HCT116 (cell line): Measurements from ENCODE around the gene ORAI2. TPM values are rescaled to one million over a fixed set of nuclear protein-coding genes. Genes with fewer than 3 reads are reported as not detected.

Source experiments
- ATAC-seq: fragments of 200-7000 bp; cut with Tn5 transposase; 2 replicates; pipeline ENCODE4 v1.9.1; 2020; ENCODE audit warnings: mild to moderate bottlenecking, moderate library complexity
- BruUV-seq: library from RNA; stranded (reverse); fragments of 400-500 nt; replicated peaks from 2 replicates; lab custom pipeline; 2021; lab: Mats Ljungman, UMichigan
- CTCF ChIA-PET: fragments of 300-600 bp; sonication (Branson Sonifier 250); formaldehyde crosslinking; loops from one replicate; lab custom pipeline; 2021; ENCODE audit warnings: antibody characterized with exemption; lab: Charles Lee
- POLR2A ChIA-PET: fragments of 300-600, 350-600 bp; sonication (Branson Sonifier 250); formaldehyde crosslinking; loops from one replicate; lab custom pipeline; 2021; ENCODE audit warnings: antibody characterized with exemption; lab: Charles Lee
- RAD21 ChIA-PET, 2 experiments: fragments of 300-600 bp; sonication (Branson Sonifier 250); formaldehyde crosslinking; loops; one replicate each; lab custom pipeline; 2023; ENCODE audit warnings: low total read pairs in 2 of 2; ENCODE audit not compliant: uncharacterized antibody in 2 of 2, unreplicated experiment in 2 of 2, low non-redundant PET in 1 of 2; lab: Charles Lee
- DNase-seq: peaks from one replicate; pipeline ENCODE4 v3.0.0-alpha.2; 2010; ENCODE audit warnings: low read depth, low spot score
- H2AFZ ChIP-seq: fragments of 200-600 bp; shearing (Covaris generic), sonication (generic); 2 replicates; pipeline ENCODE4 v1.6.1; 2017; ENCODE audit warnings: low read depth, mixed run types, mixed read lengths, antibody characterized with exemption, low read length; ENCODE audit not compliant: poor library complexity, severe bottlenecking
- H3K27ac ChIP-seq: 2 replicates; pipeline ENCODE4 v1.5.1; 2012; ENCODE audit warnings: low read depth, low read length
- H3K27me3 ChIP-seq: fragments of 200-600 bp; sonication (generic); 2 replicates; pipeline ENCODE4 v1.6.1; 2016; ENCODE audit warnings: mixed run types, low read length, mixed read lengths; ENCODE audit not compliant: insufficient read depth
- H3K36me3 ChIP-seq, 2 experiments: fragments of 200-500 bp in 1 of 2; fragments of 200-600 bp in 1 of 2; sonication (Bioruptor generic) in 1 of 2; sonication (generic) in 1 of 2; 2 replicates each; pipeline versions ENCODE4 v1.5.1 to v1.6.1; 2014 to 2016; ENCODE audit warnings: low read length in 2 of 2, inconsistent platforms in 1 of 2, mixed read lengths in 1 of 2, mixed run types in 1 of 2; ENCODE audit not compliant: insufficient read depth in 2 of 2, control insufficient read depth in 1 of 2
- H3K4me1 ChIP-seq, 2 experiments: fragments of 200-600 bp in 1 of 2; sonication (generic) in 1 of 2; 2 replicates each; pipeline versions ENCODE4 v1.5.1 to v1.6.1; 2012 to 2017; ENCODE audit warnings: low read length in 2 of 2, inconsistent platforms in 1 of 2, mild to moderate bottlenecking in 1 of 2, mixed read lengths in 1 of 2, mixed run types in 1 of 2, moderate library complexity in 1 of 2; ENCODE audit not compliant: insufficient read depth in 2 of 2, control insufficient read depth in 1 of 2
- H3K4me2 ChIP-seq: fragments of 200-600 bp; sonication (generic); 2 replicates; pipeline ENCODE4 v1.6.1; 2017; ENCODE audit warnings: mixed run types, low read length, mixed read lengths
- H3K4me3 ChIP-seq, 2 experiments: fragments of 200-600 bp in 1 of 2; sonication (generic) in 1 of 2; replicated peaks in 1 of 2; 2 replicates each; pipeline ENCODE4 v1.5.1; 2011 to 2016; ENCODE audit warnings: low read length in 2 of 2, control low read depth in 1 of 2, low read depth in 1 of 2, mild to moderate bottlenecking in 1 of 2, mixed read lengths in 1 of 2, mixed run types in 1 of 2
- H3K79me2 ChIP-seq: fragments of 200-600 bp; sonication (generic); 2 replicates; pipeline ENCODE4 v1.6.1; 2017; ENCODE audit warnings: mild to moderate bottlenecking, mixed run types, low read length, moderate library complexity, mixed read lengths; ENCODE audit not compliant: insufficient read depth
- H3K9ac ChIP-seq: fragments of 200-600 bp; sonication (generic); 2 replicates; pipeline ENCODE4 v1.6.1; 2016; ENCODE audit warnings: low read length, mixed read lengths
- H3K9me2 ChIP-seq: fragments of 200-600 bp; sonication (generic), shearing (Covaris generic); 2 replicates; pipeline ENCODE4 v1.6.1; 2017; ENCODE audit warnings: mixed run types, mild to moderate bottlenecking, moderate library complexity; ENCODE audit not compliant: insufficient read depth
- H3K9me3 ChIP-seq, 2 experiments: fragments of 200-500 bp in 1 of 2; fragments of 200-600 bp in 1 of 2; sonication (Bioruptor generic) in 1 of 2; sonication (generic) in 1 of 2; 2 replicates each; pipeline ENCODE4 v1.6.1; 2014 to 2017; ENCODE audit warnings: low read length in 2 of 2, mixed read lengths in 2 of 2, inconsistent platforms in 1 of 2, low read depth in 1 of 2, mild to moderate bottlenecking in 1 of 2, mixed run types in 1 of 2, moderate library complexity in 1 of 2; ENCODE audit not compliant: control insufficient read depth in 1 of 2, insufficient read depth in 1 of 2
- H4K20me1 ChIP-seq: fragments of 200-600 bp; sonication (generic), shearing (Covaris generic); 2 replicates; pipeline ENCODE4 v1.6.1; 2017; ENCODE audit warnings: mixed run types, mild to moderate bottlenecking, moderate library complexity; ENCODE audit not compliant: insufficient read depth
- CBX3 ChIP-seq: IDR thresholded peaks from 2 replicates; pipeline ENCODE4 v1.6.1; 2012; ENCODE audit warnings: low read depth
- CEBPB ChIP-seq: IDR thresholded peaks from 2 replicates; pipeline ENCODE4 v1.6.1; 2012; ENCODE audit warnings: low read depth
- EGR1 ChIP-seq: IDR thresholded peaks from 2 replicates; pipeline ENCODE4 v1.6.1; 2012; ENCODE audit warnings: low read depth
- ELF1 ChIP-seq: IDR thresholded peaks from 2 replicates; pipeline ENCODE4 v1.6.1; 2012; ENCODE audit warnings: low read depth, borderline replicate concordance
- EZH2phosphoT487 ChIP-seq: fragments of 200-600 bp; IDR thresholded peaks from 2 replicates; pipeline ENCODE4 v1.6.1; 2018; ENCODE audit warnings: antibody characterized with exemption, borderline replicate concordance
- JUND ChIP-seq: IDR thresholded peaks from 2 replicates; pipeline ENCODE4 v1.6.1; 2012
- RAD21 ChIP-seq: IDR thresholded peaks from 2 replicates; pipeline ENCODE4 v1.6.1; 2012; ENCODE audit warnings: low read depth, mild to moderate bottlenecking
- SRF ChIP-seq: IDR thresholded peaks from 2 replicates; pipeline ENCODE4 v1.6.1; 2012; ENCODE audit warnings: low read depth
- TCF7L2 ChIP-seq: IDR thresholded peaks from 2 replicates; pipeline ENCODE4 v1.7.0; 2011; ENCODE audit warnings: borderline replicate concordance, inconsistent platforms; ENCODE audit not compliant: insufficient read depth, insufficient read length; ENCODE audit errors: extremely low read depth
- YY1 ChIP-seq: IDR thresholded peaks from 2 replicates; pipeline ENCODE4 v1.6.1; 2011; ENCODE audit warnings: low read length, low read depth, moderate library complexity, mild to moderate bottlenecking; ENCODE audit not compliant: insufficient replicate concordance; ENCODE audit errors: extremely low read depth
- ZFX ChIP-seq: fragments of 450-650 bp; IDR thresholded peaks from 2 replicates; pipeline ENCODE4 v1.6.1; 2017
- ZNF274 ChIP-seq: fragments of 200-500 bp; sonication (Bioruptor generic); IDR thresholded peaks from 2 replicates; pipeline ENCODE4 v1.6.1; 2014; ENCODE audit warnings: mild to moderate bottlenecking, low read depth, low read length, inconsistent platforms
- intact Hi-C: fragments of 100-400 bp; cut with micrococcal nuclease; formaldehyde crosslinking; loops from 2 replicates; pipeline ENCODE4 v1.10.0; 2022
- total RNA-seq: library from RNA; stranded (reverse); gene quantifications from one replicate; pipeline ENCODE4 v1.2.1, GENCODE V29; 2021; ENCODE audit not compliant: unreplicated experiment
- TF ChIP-seq, protein P1 (sequence below): IDR thresholded peaks from 2 replicates; pipeline ENCODE4 v1.6.1; 2011; ENCODE audit warnings: mild to moderate bottlenecking, low read length, moderate library complexity; ENCODE audit not compliant: insufficient replicate concordance; ENCODE audit errors: extremely low read depth
- TF ChIP-seq, protein P2 (sequence below), 3 experiments: fragments of 200-600 bp in 1 of 3; sonication (generic) in 1 of 3; IDR thresholded peaks in 2 of 3; conservative IDR thresholded peaks in 1 of 3; 2 replicates each; pipeline ENCODE4 v1.5.1; 2012 to 2017; ENCODE audit warnings: low read depth in 2 of 3, low read length in 2 of 3, antibody characterized with exemption in 1 of 3, borderline replicate concordance in 1 of 3, control low read depth in 1 of 3, mild to moderate bottlenecking in 1 of 3, mixed read lengths in 1 of 3, mixed run types in 1 of 3, moderate library complexity in 1 of 3; ENCODE audit not compliant: insufficient read depth in 1 of 3

The ORAI2 gene
- total RNA-seq, 1 experiment from 2014 or later: 13.2 TPM

DNA sequence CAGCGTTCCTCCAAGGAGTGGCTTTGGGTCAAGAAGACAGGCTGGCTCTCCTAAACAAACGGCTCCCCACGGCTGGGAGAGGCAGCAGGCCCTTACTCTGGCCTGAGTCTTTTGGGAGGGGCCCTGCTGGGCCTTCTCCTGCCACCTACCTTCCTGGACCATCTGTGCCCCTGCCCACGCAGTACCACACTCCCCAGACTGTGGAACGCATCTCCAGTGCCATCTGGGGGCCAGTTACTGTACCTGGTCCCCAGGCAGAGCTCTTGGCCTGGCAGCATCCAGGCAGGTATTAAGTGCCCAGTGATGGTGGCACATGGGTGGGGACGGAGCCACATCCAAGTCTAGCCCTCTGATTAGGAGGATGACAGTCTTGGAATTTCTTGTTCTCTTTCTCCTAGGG is 16.9 kb downstream of the ORAI2 start:
- ATAC-seq (peak; percentile 79), DNase-seq (no peak)
- ChIA-PET RAD21 (interaction anchor here in 1 of 2 experiments (1.7 kb wide), 1 partner anchor 46 kb away, joined by 5 read pairs; no protein-coding TSS in a partner anchor), POLR2A (no interaction called here), CTCF (interaction anchor here (0.6 to 2.2 kb wide), 4 partner anchors 10 to 171 kb away, joined by 3 to 14 read pairs (median 4); no protein-coding TSS in a partner anchor)
- Histone ChIP-seq H4K20me1 (no peaks in the 10 kb centered on the region), H3K9ac (no peak overlapping the region), H3K4me2 (no peak overlapping the region), H3K9me2 (no peaks in the 10 kb centered on the region), H2AFZ (no peak overlapping the region), H3K79me2 (no peaks in the 10 kb centered on the region), H3K36me3 (no peaks in the 10 kb centered on the region; a peak in 1 of 4 replicates), H3K27ac (no peak overlapping the region), H3K9me3 (no peaks in the 10 kb centered on the region), H3K4me1 (peaks cover 6 to 19% of the 10 kb centered on the region in 2 experiments), H3K27me3 (no peaks in the 10 kb centered on the region), H3K4me3 (no peak overlapping the region)
- BruUV-seq: no TSS peak
- intact Hi-C loops: loop anchor here (1.0 to 5.0 kb wide), 3 partner anchors 38 to 173 kb away; no protein-coding TSS in a partner anchor
- TF ChIP-seq JUND: no peak
- TF ChIP-seq ELF1: no peak
- TF ChIP-seq, protein P1, sequence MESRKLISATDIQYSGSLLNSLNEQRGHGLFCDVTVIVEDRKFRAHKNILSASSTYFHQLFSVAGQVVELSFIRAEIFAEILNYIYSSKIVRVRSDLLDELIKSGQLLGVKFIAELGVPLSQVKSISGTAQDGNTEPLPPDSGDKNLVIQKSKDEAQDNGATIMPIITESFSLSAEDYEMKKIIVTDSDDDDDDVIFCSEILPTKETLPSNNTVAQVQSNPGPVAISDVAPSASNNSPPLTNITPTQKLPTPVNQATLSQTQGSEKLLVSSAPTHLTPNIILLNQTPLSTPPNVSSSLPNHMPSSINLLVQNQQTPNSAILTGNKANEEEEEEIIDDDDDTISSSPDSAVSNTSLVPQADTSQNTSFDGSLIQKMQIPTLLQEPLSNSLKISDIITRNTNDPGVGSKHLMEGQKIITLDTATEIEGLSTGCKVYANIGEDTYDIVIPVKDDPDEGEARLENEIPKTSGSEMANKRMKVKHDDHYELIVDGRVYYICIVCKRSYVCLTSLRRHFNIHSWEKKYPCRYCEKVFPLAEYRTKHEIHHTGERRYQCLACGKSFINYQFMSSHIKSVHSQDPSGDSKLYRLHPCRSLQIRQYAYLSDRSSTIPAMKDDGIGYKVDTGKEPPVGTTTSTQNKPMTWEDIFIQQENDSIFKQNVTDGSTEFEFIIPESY: no peak
- no peak for TF ChIP-seq ZNF274
- no peak for TF ChIP-seq CBX3
- TF ChIP-seq, protein P2, sequence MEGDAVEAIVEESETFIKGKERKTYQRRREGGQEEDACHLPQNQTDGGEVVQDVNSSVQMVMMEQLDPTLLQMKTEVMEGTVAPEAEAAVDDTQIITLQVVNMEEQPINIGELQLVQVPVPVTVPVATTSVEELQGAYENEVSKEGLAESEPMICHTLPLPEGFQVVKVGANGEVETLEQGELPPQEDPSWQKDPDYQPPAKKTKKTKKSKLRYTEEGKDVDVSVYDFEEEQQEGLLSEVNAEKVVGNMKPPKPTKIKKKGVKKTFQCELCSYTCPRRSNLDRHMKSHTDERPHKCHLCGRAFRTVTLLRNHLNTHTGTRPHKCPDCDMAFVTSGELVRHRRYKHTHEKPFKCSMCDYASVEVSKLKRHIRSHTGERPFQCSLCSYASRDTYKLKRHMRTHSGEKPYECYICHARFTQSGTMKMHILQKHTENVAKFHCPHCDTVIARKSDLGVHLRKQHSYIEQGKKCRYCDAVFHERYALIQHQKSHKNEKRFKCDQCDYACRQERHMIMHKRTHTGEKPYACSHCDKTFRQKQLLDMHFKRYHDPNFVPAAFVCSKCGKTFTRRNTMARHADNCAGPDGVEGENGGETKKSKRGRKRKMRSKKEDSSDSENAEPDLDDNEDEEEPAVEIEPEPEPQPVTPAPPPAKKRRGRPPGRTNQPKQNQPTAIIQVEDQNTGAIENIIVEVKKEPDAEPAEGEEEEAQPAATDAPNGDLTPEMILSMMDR (IDR thresholded peaks at IDR 0.05 in 2 of 3, conservative IDR thresholded peaks at IDR 0.05 in 1 of 3; ENCODE audit: borderline replicate concordance in 1 of 3, insufficient read depth in 1 of 3, low read depth in 2 of 3, low read length in 2 of 3): peak; percentile 46 to 67 (median 50); a peak in 5 of 6 replicates
- no peak for TF ChIP-seq EZH2phosphoT487
- peak; percentile 81 for TF ChIP-seq RAD21
- TF ChIP-seq YY1: no peak
- no peak for TF ChIP-seq TCF7L2
- TF ChIP-seq SRF: no peak
- no peak for TF ChIP-seq ZFX
- TF ChIP-seq CEBPB: no peak
- peak; percentile 45; the same call in 1 of the 2 replicates for TF ChIP-seq EGR1
